Activated CD8-positive, alpha-beta T cell treated with anti-CD3 and anti-CD28 coated beads for 36 hours (primary cell): Measurements from ENCODE around the gene AURKAIP1. TPM values are rescaled to one million over a fixed set of nuclear protein-coding genes. Genes with fewer than 3 reads are reported as not detected.
A peak's percentile ranks its signal among the peaks of the same experiment; 100 is the strongest.

Experiments used
- ATAC-seq: fragments of 200-7000 bp; cut with Tn5 transposase; one replicate; pipeline ENCODE4 v1.10.0; 2021; ENCODE audit warnings: mild to moderate bottlenecking, moderate library complexity
- CTCF ChIA-PET: fragments of 350-600 bp; sonication (Branson Sonifier 250); formaldehyde crosslinking; loops from one replicate; lab custom pipeline; 2021; ENCODE audit warnings: antibody characterized with exemption; lab: Charles Lee
- POLR2A ChIA-PET: fragments of 350-600 bp; sonication (Branson Sonifier 250); formaldehyde crosslinking; loops from one replicate; lab custom pipeline; 2021; ENCODE audit warnings: antibody characterized with exemption; lab: Charles Lee
- DNase-seq: peaks from one replicate; pipeline ENCODE4 v3.0.0-alpha.2; 2020
- H3K27ac Mint-ChIP-seq: one replicate; pipeline ENCODE4 v1.8.0; 2021; ENCODE audit warnings: mild to moderate bottlenecking, mixed read lengths
- H3K27me3 Mint-ChIP-seq: one replicate; pipeline ENCODE4 v1.8.0; 2021; ENCODE audit warnings: mixed read lengths
- H3K36me3 Mint-ChIP-seq: one replicate; pipeline ENCODE4 v1.8.0; 2021; ENCODE audit warnings: low read depth, mixed read lengths
- H3K4me1 Mint-ChIP-seq: one replicate; pipeline ENCODE4 v1.8.0; 2021; ENCODE audit warnings: low read depth, mixed read lengths
- H3K4me3 Mint-ChIP-seq: one replicate; pipeline ENCODE4 v1.8.0; 2021; ENCODE audit warnings: mild to moderate bottlenecking, moderate library complexity, mixed read lengths
- H3K9me3 Mint-ChIP-seq: one replicate; pipeline ENCODE4 v1.8.0; 2021; ENCODE audit warnings: mixed read lengths
- CTCF ChIP-seq: fragments of 200-600 bp; IDR thresholded peaks from one replicate; pipeline ENCODE4 v1.8.0; 2022; ENCODE audit warnings: antibody characterized with exemption, mild to moderate bottlenecking
- intact Hi-C: fragments of 100-400 bp; cut with micrococcal nuclease; formaldehyde crosslinking; loops from one replicate; pipeline ENCODE4 v1.10.0; 2022
- total RNA-seq, 2 experiments: library from RNA; stranded (reverse); gene quantifications; one replicate each; pipeline ENCODE4 v1.2.3, GENCODE V29; 2021

AURKAIP1 gene
- total RNA-seq, 2 experiments from 2014 or later = 127 TPM

- Mint-ChIP-seq H3K36me3 (peaks cover 65% of the 10 kb centered on the region), H3K27me3 (no peaks in the 10 kb centered on the region), H3K9me3 (no peaks in the 10 kb centered on the region), H3K27ac (peak overlapping the region; percentile 90), H3K4me1 (peaks cover 49% of the 10 kb centered on the region), H3K4me3 (peak overlapping the region; percentile 93)
- TF ChIP-seq CTCF = no peak
- ChIA-PET CTCF (interaction anchor here (0.6 to 2.2 kb wide), 10 partner anchors 9 to 385 kb away, joined by 3 to 12 read pairs (median 6); partner anchors contain the start of genes AURKAIP1 and ISG15), POLR2A (interaction anchor here (0.6 to 4.9 kb wide), 12 partner anchors 9 to 129 kb away, joined by 3 to 48 read pairs (median 4); partner anchors contain the start of genes AURKAIP1, MRPL20 and VWA1)
- ATAC-seq (no peak), DNase-seq (peak; percentile 19)
- intact Hi-C loops = no loop called here
Measured at GRCh38 chr1:1398677-1399186, 23.7 kb upstream of the AURKAIP1 start.

GRCh38 chr1:1397839-1398523 is 23.0 kb upstream of the AURKAIP1 start:
- intact Hi-C loops = no loop called here

GRCh38 chr1:1395166-1395565 is 20.2 kb upstream of the AURKAIP1 start:
- intact Hi-C loops = no loop called here
- no peak for TF ChIP-seq CTCF
- Mint-ChIP-seq H3K9me3 (no peaks in the 10 kb centered on the region), H3K27me3 (no peaks in the 10 kb centered on the region), H3K27ac (peak overlapping the region; percentile 34), H3K36me3 (peaks cover 66% of the 10 kb centered on the region), H3K4me1 (peaks cover 28% of the 10 kb centered on the region), H3K4me3 (no peak overlapping the region)
- ATAC-seq (no peak), DNase-seq (no peak)
- ChIA-PET CTCF (no interaction called here), POLR2A (interaction anchor here (1.3 kb wide), 1 partner anchor 14 kb away, joined by 3 read pairs; no protein-coding TSS in a partner anchor)

More at GRCh38 chr1:1397839-1398523, 23.0 kb upstream of the AURKAIP1 start:
- ChIA-PET POLR2A (interaction anchor here (0.7 to 4.9 kb wide), 6 partner anchors 9 to 207 kb away, joined by 3 to 48 read pairs (median 14); partner anchors contain the start of genes AURKAIP1 and MRPL20), CTCF (interaction anchor here (1.4 to 2.2 kb wide), 3 partner anchors 10 to 26 kb away, joined by 4 to 10 read pairs (median 9); no protein-coding TSS in a partner anchor)
- DNase-seq (peak; percentile 30), ATAC-seq (no peak)
- Mint-ChIP-seq H3K27ac (peak overlapping the region; percentile 90), H3K27me3 (no peaks in the 10 kb centered on the region), H3K36me3 (peaks cover 67% of the 10 kb centered on the region), H3K9me3 (no peaks in the 10 kb centered on the region), H3K4me1 (peaks cover 51% of the 10 kb centered on the region), H3K4me3 (peak overlapping the region; percentile 93)
- TF ChIP-seq CTCF = no peak

GRCh38 chr1:1394116-1394515 is 19.1 kb upstream of the AURKAIP1 start:
- no peak for TF ChIP-seq CTCF
- no peaks in the 10 kb centered on the region for H3K9me3 Mint-ChIP-seq
- DNase-seq = no peak
- POLR2A ChIA-PET = interaction anchor here (1.3 kb wide), 1 partner anchor 13 kb away, joined by 3 read pairs; no protein-coding TSS in a partner anchor
- no peak overlapping the region for H3K27ac Mint-ChIP-seq
- peaks cover 26% of the 10 kb centered on the region for H3K4me1 Mint-ChIP-seq
- H3K36me3 Mint-ChIP-seq = peaks cover 66% of the 10 kb centered on the region
- intact Hi-C loops = no loop called here
- no peaks in the 10 kb centered on the region for H3K27me3 Mint-ChIP-seq
- CTCF ChIA-PET = no interaction called here
- H3K4me3 Mint-ChIP-seq = no peak overlapping the region
- ATAC-seq = no peak

- TF ChIP-seq CTCF = no peak
- Mint-ChIP-seq H3K27me3 (no peaks in the 10 kb centered on the region), H3K4me3 (no peak overlapping the region), H3K27ac (no peak overlapping the region), H3K36me3 (peaks cover 70% of the 10 kb centered on the region), H3K9me3 (no peaks in the 10 kb centered on the region), H3K4me1 (peaks cover 26% of the 10 kb centered on the region)
- intact Hi-C loops = no loop called here
- ATAC-seq = no peak
- DNase-seq = no peak
- CTCF ChIA-PET = no interaction called here
- POLR2A ChIA-PET = interaction anchor here (0.5 kb wide), 1 partner anchor 656 kb away, joined by 3 read pairs; no protein-coding TSS in a partner anchor
Measured at GRCh38 chr1:1393428-1393827, 18.4 kb upstream of the AURKAIP1 start.
